ENCODE data around the gene HTT. TPM values are rescaled to one million over a fixed set of nuclear protein-coding genes. Genes with fewer than 3 reads are reported as not detected.

HTT gene
- total and polyA plus RNA-seq, 9 donors: 13.3 to 63.2 (median 38.6) TPM

DNA sequence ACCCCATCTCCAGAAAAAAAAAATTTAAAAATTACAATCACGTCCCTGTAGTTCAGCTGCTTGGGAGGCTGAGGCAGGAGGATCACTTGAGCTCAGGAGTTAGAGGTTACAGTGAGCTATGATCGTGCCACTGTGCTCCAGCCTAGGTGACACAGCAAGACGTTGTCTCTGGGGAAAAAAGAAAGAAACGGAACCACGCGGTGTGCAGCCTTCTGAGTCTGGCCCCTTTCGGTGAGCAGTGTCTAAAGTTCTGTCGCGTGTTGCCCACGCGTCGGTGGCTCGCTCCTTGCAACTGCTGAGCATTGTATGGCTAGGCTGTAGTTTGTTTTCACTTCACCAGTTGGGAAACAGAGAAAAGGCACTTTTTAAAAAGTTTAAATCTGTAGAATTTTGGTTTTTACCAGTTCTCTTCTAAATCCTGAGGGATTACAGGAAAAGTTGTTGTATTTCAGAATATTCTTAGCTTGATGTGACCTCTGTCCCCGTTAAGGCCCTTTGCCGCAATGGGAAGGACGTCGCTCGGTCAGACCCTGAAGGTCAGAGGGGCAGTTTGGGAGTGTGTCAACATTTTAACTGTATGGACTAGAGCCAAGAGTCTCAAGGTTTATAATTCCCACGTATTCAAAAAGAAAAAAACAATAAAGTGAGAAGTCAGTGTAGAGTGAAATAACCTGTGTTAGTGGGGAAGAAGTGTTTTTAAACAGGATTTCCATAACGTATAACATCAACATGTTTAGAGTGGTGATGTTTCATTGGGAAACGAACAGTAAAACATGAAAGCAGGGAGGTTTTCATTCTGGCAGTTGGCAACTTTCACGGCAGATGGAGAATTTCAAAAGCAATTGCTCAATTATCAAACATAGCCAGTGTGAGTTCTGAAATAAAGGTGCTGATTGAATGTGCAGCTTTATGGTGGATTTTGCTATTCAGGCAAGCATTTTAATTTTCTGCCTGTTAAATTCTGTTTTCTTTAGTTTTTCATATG is 128.6 kb downstream of the HTT start:
- DNase-seq: peak in 1 of 5 donors; percentile 33
- WGBS, 3 donors: 47 to 61% (median 54%) methylated on average over 22 of the region's 22 CpGs
- Histone ChIP-seq H3K27me3 (no peaks in the 10 kb centered on the region), H3K4me1 (ENCODE audit: insufficient read depth) (peaks cover 2% of the 10 kb centered on the region), H3K4me3 (no peak overlapping the region), H3K9me3 (no peaks in the 10 kb centered on the region), H3K36me3 (no peaks in the 10 kb centered on the region), H3K27ac (peak overlapping the region in 1 of 2 donors; percentile 23)
- intact Hi-C loops (cut with DNase I): no loop called here
- TF ChIP-seq, protein P1, sequence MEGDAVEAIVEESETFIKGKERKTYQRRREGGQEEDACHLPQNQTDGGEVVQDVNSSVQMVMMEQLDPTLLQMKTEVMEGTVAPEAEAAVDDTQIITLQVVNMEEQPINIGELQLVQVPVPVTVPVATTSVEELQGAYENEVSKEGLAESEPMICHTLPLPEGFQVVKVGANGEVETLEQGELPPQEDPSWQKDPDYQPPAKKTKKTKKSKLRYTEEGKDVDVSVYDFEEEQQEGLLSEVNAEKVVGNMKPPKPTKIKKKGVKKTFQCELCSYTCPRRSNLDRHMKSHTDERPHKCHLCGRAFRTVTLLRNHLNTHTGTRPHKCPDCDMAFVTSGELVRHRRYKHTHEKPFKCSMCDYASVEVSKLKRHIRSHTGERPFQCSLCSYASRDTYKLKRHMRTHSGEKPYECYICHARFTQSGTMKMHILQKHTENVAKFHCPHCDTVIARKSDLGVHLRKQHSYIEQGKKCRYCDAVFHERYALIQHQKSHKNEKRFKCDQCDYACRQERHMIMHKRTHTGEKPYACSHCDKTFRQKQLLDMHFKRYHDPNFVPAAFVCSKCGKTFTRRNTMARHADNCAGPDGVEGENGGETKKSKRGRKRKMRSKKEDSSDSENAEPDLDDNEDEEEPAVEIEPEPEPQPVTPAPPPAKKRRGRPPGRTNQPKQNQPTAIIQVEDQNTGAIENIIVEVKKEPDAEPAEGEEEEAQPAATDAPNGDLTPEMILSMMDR (IDR thresholded peaks at IDR 0.05): no peak
- TF ChIP-seq EP300 (IDR thresholded peaks at IDR 0.05): no peak
- no peak for TF ChIP-seq POLR2A (IDR thresholded peaks at IDR 0.05)

- intact Hi-C loops (cut with DNase I): no loop called here
- Histone ChIP-seq H3K36me3 (no peaks in the 10 kb centered on the region), H3K4me3 (no peak overlapping the region)
These were observed 129.5 kb downstream of the HTT start for GRCh38 chr4:3203971-3204431.

GRCh38 chr4:3205995-3206394 is 131.5 kb downstream of the HTT start:
- TF ChIP-seq POLR2A (IDR thresholded peaks at IDR 0.05): no peak
- TF ChIP-seq, protein P1 (IDR thresholded peaks at IDR 0.05): no peak
- no peak for TF ChIP-seq EP300 (IDR thresholded peaks at IDR 0.05)
- WGBS, 3 donors: 89 to 94% (median 93%) methylated on average over 11 of the region's 11 CpGs
- Histone ChIP-seq H3K27me3 (no peaks in the 10 kb centered on the region), H3K36me3 (no peaks in the 10 kb centered on the region), H3K27ac (no peak overlapping the region), H3K4me3 (no peak overlapping the region), H3K9me3 (no peaks in the 10 kb centered on the region), H3K4me1 (ENCODE audit: insufficient read depth) (peaks cover 2% of the 10 kb centered on the region)
- DNase-seq: peak in 1 of 5 donors; percentile 5
- intact Hi-C loops (cut with DNase I): no loop called here

More at GRCh38 chr4:3203971-3204431, 129.5 kb downstream of the HTT start:
- Histone ChIP-seq H3K27ac (peak overlapping the region in 1 of 2 donors; percentile 23), H3K27me3 (no peaks in the 10 kb centered on the region), H3K9me3 (no peaks in the 10 kb centered on the region), H3K4me1 (ENCODE audit: insufficient read depth) (peaks cover 2% of the 10 kb centered on the region)
- WGBS, 3 donors: 12 to 28% (median 18%) methylated on average over 8 of the region's 8 CpGs
- TF ChIP-seq POLR2A (IDR thresholded peaks at IDR 0.05) (no peak), EP300 (IDR thresholded peaks at IDR 0.05) (no peak)
- TF ChIP-seq, protein P1 (IDR thresholded peaks at IDR 0.05): no peak
- peak in 2 of 5 donors; percentile 10 to 35 for DNase-seq

GRCh38 chr4:3206439-3207100 is 132.1 kb downstream of the HTT start:
- no peaks in the 10 kb centered on the region for H3K9me3 ChIP-seq
- H3K4me3 ChIP-seq: no peak overlapping the region
- TF ChIP-seq, protein P1 (IDR thresholded peaks at IDR 0.05): no peak
- TF ChIP-seq POLR2A (IDR thresholded peaks at IDR 0.05) (no peak), EP300 (IDR thresholded peaks at IDR 0.05) (no peak)
- peak in 2 of 5 donors; percentile 6 for DNase-seq
- no peak overlapping the region for H3K27ac ChIP-seq
- H3K36me3 ChIP-seq: no peaks in the 10 kb centered on the region
- H3K27me3 ChIP-seq: no peaks in the 10 kb centered on the region
- intact Hi-C loops (cut with DNase I): no loop called here
- peaks cover 2% of the 10 kb centered on the region for H3K4me1 ChIP-seq (ENCODE audit: insufficient read depth)
- 94 to 97% (median 95%) methylated on average over 18 of the region's 18 CpGs for WGBS, 3 donors
